Retinal pigment epithelial cell (primary cell): ENCODE results near the gene TPBG.

Source experiments
- DNase-seq: peaks from one replicate; pipeline ENCODE4 v3.0.0-alpha.2; 2010; ENCODE audit warnings: low read depth
- H3K4me3 ChIP-seq: 2 replicates; pipeline ENCODE4 v1.5.1; 2011; ENCODE audit warnings: mild to moderate bottlenecking, low read length, control low read depth, moderate library complexity
- TF ChIP-seq, protein P1 (sequence below): conservative IDR thresholded peaks from 2 replicates; pipeline ENCODE4 v1.5.1; 2011; ENCODE audit warnings: low read depth, low read length, control low read depth, inconsistent platforms

TPBG gene

DNA sequence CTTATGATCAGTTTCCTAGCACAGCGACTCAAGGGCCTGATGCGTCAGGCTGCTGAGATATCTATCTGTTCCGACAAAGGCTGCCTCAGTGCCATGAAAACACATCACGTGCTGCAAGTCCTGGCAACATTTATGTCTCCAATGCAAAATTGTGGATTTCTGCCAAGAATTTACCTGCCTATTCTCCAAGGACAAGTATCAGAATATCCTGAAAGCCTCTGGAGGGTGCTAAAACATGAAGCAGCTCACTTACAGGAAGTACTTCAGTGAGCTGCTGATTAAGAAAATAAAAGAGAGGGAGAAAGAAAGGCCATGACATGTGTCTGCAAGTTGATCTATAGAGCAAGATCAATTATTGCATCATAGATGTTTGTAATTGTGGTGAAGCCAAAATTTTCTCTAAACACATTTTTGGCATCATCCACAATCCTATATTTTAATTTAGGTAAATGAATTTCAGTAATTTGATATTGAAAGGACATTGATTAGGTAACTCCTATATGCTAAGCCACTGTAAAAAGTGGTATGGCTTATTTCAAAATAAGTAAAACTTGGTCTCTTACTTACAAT, 25.8 kb upstream of the TPBG start:
- DNase-seq = no peak
- TF ChIP-seq, protein P1, sequence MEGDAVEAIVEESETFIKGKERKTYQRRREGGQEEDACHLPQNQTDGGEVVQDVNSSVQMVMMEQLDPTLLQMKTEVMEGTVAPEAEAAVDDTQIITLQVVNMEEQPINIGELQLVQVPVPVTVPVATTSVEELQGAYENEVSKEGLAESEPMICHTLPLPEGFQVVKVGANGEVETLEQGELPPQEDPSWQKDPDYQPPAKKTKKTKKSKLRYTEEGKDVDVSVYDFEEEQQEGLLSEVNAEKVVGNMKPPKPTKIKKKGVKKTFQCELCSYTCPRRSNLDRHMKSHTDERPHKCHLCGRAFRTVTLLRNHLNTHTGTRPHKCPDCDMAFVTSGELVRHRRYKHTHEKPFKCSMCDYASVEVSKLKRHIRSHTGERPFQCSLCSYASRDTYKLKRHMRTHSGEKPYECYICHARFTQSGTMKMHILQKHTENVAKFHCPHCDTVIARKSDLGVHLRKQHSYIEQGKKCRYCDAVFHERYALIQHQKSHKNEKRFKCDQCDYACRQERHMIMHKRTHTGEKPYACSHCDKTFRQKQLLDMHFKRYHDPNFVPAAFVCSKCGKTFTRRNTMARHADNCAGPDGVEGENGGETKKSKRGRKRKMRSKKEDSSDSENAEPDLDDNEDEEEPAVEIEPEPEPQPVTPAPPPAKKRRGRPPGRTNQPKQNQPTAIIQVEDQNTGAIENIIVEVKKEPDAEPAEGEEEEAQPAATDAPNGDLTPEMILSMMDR = no peak
- H3K4me3 ChIP-seq = no peak overlapping the region

DNA sequence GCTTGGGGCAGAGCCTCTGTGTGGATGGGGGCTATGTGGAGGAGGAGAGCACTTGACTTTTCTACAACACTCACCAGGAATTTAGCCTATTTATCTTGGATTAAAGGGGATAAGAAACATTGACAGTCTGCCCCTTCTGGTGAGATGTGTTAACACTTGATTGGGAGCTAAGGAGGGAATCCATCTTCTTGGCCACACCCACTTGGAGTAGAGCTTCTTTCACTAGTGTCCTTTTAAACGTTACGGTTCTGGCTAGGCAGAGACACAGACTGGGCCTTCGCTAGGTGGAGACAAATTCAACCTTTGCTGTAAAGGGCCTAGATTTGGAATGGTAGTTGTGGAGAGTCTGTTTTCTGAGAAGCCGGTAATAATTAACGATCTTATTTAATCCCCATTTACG, 15.5 kb upstream of the TPBG start:
- H3K4me3 ChIP-seq = no peak overlapping the region
- no peak for DNase-seq
- TF ChIP-seq, protein P1 = no peak

DNA sequence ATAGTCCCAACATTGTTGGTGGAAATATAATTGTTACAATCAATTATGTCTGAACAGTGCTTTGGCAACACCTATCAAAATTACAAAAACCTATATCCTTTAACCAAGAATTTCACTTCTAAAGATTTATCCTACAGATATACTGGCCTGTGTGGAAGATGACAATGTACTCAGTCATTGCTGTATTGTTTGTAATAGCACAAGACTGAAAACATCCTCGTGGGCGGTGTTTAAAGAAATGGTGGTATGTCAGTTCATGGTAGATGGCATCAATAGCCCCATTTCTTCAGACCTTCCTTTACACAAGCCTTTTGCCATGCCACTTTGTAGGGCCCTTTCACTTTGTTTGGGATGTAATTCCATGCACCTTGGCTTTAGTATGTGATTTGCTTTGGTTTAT, 9.8 kb upstream of the TPBG start:
- H3K4me3 ChIP-seq = no peak overlapping the region
- no peak for DNase-seq
- TF ChIP-seq, protein P1 = no peak

DNA sequence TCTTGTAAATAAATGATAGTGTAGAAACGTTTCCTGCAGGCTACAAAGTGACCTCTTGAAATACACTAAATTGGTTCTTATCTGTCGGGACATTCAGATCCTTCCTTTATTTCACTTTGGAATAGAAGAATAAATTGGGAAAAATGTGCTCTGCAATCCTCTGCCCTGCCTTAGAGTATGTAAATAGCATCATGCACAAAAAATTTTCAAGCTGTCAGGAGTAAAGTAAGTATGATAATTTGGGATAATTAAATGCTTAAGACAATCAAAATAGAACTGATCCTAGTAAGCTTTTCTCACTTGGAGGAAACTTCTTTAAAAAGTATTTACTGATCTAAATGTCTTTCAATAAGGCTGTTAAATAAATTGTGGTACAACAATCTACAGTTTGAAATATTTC, 3.1 kb upstream of the TPBG start:
- H3K4me3 ChIP-seq = no peak overlapping the region
- TF ChIP-seq, protein P1 = no peak
- no peak for DNase-seq

DNA sequence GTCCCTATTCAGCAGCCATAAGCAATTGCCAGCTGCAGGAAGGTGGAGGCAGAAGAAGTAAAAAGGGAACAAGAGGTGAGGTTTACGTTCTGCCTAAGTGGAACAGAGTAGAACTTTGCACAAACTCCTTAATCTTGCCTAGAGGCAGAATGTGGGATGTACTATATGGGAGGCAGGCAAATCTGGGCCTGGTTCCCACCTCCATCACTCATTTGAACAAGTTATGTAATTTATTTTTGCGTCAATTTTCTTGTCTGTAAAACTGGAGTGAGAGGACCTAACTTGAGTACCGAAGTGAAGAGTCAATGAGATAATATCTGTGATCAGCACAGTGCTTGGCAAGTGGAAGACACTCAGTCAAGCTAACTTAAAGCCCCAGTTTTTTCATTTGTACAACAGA, 2.0 kb upstream of the TPBG start:
- H3K4me3 ChIP-seq = no peak overlapping the region
- TF ChIP-seq, protein P1 = no peak

DNA sequence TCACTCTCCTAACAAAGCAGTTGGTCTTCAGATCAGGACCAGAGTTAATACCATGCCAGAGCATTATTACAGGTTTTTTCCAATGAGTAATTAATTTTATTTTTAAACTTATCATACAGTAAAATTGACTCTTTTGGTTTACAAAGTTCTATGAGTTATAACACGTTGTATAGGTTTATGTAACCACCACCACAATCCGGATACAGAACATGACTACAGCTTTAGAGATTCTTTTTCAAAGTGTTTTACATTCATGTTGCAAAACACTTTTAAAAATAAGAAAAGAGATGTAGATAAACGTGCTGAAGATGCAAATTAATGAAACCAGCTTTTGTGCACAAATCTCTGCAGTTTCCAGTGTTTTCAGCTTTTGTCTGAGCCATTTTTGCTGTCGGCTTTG, 1.5 kb upstream of the TPBG start:
- no peak for DNase-seq
- TF ChIP-seq, protein P1 = no peak
- H3K4me3 ChIP-seq = no peak overlapping the region

More for the DNA sequence above, 2.0 kb upstream of the TPBG start:
- DNase-seq = no peak

DNA sequence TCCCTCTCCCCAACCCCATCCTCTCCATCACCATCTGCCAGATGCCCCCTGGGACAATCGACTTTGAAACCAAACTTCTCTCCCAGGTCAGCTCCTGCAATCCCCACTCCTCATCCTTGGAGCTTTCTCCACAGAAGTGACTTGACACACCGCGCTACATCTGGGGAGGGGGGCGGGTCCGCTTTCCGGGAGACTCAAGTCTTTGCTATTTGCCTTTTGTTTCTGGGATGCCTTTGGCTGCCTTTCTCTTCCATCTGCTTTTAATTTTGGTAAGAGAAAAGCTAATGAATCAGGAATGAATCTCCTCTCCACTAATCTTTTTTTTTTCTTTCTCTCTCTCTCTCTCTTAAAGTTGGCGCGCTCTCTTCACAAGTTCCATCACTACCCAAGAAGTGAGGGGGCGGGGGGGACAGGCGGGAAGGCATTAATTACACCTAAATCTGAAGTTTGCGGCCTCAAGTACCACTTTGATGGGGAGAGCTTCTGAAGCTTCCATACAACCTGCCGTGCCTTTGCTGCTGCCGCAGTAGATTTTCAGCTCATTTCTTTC, 664 bp upstream of the TPBG start:
- TF ChIP-seq, protein P1 = no peak
- no peak for DNase-seq
- peak overlapping the region; percentile 69 for H3K4me3 ChIP-seq
